GM12878 (cell line): ENCODE measurements around the gene COL4A4. TPM values are rescaled to one million over a fixed set of nuclear protein-coding genes. Genes with fewer than 3 reads are reported as not detected.

ENCODE experiments used
- BCL3 ChIP-seq: IDR thresholded peaks from 2 replicates; pipeline ENCODE4 v1.6.1; 2011; ENCODE audit warnings: borderline replicate concordance, low read depth, mild to moderate bottlenecking, moderate library complexity, low read length; ENCODE audit not compliant: insufficient read depth, poor library complexity, severe bottlenecking
- BHLHE40 ChIP-seq, 2 experiments: fragments of 450-650 bp in 1 of 2; IDR thresholded peaks; 2 replicates each; pipeline ENCODE4 v1.6.1; 2011 to 2017; ENCODE audit warnings: low read depth in 2 of 2, borderline replicate concordance in 1 of 2, improper control_type of control experiment in 1 of 2, low read length in 1 of 2, mild to moderate bottlenecking in 1 of 2
- CBX3 ChIP-seq: fragments of 200-600 bp; sonication (generic); IDR thresholded peaks from 2 replicates; pipeline ENCODE4 v1.6.1; 2016; ENCODE audit warnings: low read depth, borderline replicate concordance
- CHD1 ChIP-seq: IDR thresholded peaks from 2 replicates; pipeline ENCODE4 v1.6.1; 2012; ENCODE audit warnings: low read depth, low read length, improper control_type of control experiment
- ESRRA ChIP-seq: IDR thresholded peaks from 2 replicates; pipeline ENCODE4 v1.6.1; 2012; ENCODE audit warnings: mild to moderate bottlenecking, low read length, improper control_type of control experiment
- EZH2 ChIP-seq: IDR thresholded peaks from 2 replicates; pipeline ENCODE4 v1.6.1; 2012; ENCODE audit warnings: low read depth, mild to moderate bottlenecking, control low read depth, inconsistent platforms, low read length, borderline replicate concordance; ENCODE audit not compliant: control insufficient read depth
- HDAC6 ChIP-seq: fragments of 200-600 bp; sonication (generic); IDR thresholded peaks from one replicate; pipeline ENCODE4 v1.8.0; 2017; ENCODE audit warnings: antibody characterized with exemption; ENCODE audit not compliant: unreplicated experiment
- IKZF2 ChIP-seq, 2 experiments: fragments of 450-650 bp; IDR thresholded peaks; 2 replicates each; pipeline ENCODE4 v1.6.1; 2017; ENCODE audit warnings: mild to moderate bottlenecking in 2 of 2, moderate library complexity in 2 of 2
- IRF4 ChIP-seq: IDR thresholded peaks from 2 replicates; pipeline ENCODE4 v1.6.1; 2011; ENCODE audit warnings: low read depth, low read length
- JUND ChIP-seq: IDR thresholded peaks from 2 replicates; pipeline ENCODE4 v1.6.1; 2012; ENCODE audit warnings: low read depth, mild to moderate bottlenecking, low read length, improper control_type of control experiment, moderate library complexity
- KAT2A ChIP-seq: conservative IDR thresholded peaks from 2 replicates; pipeline ENCODE4 v1.6.1; 2011; ENCODE audit warnings: low read depth, low read length; ENCODE audit not compliant: control insufficient read depth
- MAX ChIP-seq: IDR thresholded peaks from 2 replicates; pipeline ENCODE4 v1.6.1; 2012; ENCODE audit warnings: low read depth, low read length, improper control_type of control experiment
- MTA3 ChIP-seq: IDR thresholded peaks from 2 replicates; pipeline ENCODE4 v1.6.1; 2012; ENCODE audit warnings: low read length, inconsistent platforms, borderline replicate concordance
- MXI1 ChIP-seq: fragments of 150-350 bp; IDR thresholded peaks from 2 replicates; pipeline ENCODE4 v1.6.1; 2011; ENCODE audit warnings: low read depth, mild to moderate bottlenecking, inconsistent platforms, low read length, improper control_type of control experiment
- MYC ChIP-seq: IDR thresholded peaks from 2 replicates; pipeline ENCODE4 v1.6.1; 2011; ENCODE audit warnings: mild to moderate bottlenecking, low read length, moderate library complexity, inconsistent platforms; ENCODE audit not compliant: insufficient read depth, insufficient replicate concordance, insufficient read length, severe bottlenecking
- NBN ChIP-seq: fragments of 450-650 bp; IDR thresholded peaks from 2 replicates; pipeline ENCODE4 v1.6.1; 2016
- PBX3 ChIP-seq: IDR thresholded peaks from 2 replicates; pipeline ENCODE4 v1.6.1; 2011; ENCODE audit warnings: mild to moderate bottlenecking, low read depth, low read length, moderate library complexity; ENCODE audit not compliant: insufficient replicate concordance
- PKNOX1 ChIP-seq: fragments of 450-650 bp; IDR thresholded peaks from 2 replicates; pipeline ENCODE4 v1.6.1; 2016; ENCODE audit warnings: mild to moderate bottlenecking
- PML ChIP-seq: IDR thresholded peaks from 2 replicates; pipeline ENCODE4 v1.6.1; 2012; ENCODE audit warnings: low read length, inconsistent platforms
- SIX5 ChIP-seq: IDR thresholded peaks from 2 replicates; pipeline ENCODE4 v1.6.1; 2011; ENCODE audit warnings: mild to moderate bottlenecking, low read depth, low read length, moderate library complexity; ENCODE audit not compliant: severe bottlenecking
- SREBF2 ChIP-seq: IDR thresholded peaks from 2 replicates; pipeline ENCODE4 v1.6.1; 2012; ENCODE audit warnings: mild to moderate bottlenecking, low read length
- SRF ChIP-seq, 2 experiments: IDR thresholded peaks; 2 replicates each; pipeline ENCODE4 v1.6.1; 2011; ENCODE audit warnings: low read depth in 2 of 2, low read length in 2 of 2, mild to moderate bottlenecking in 1 of 2, moderate library complexity in 1 of 2
- TARDBP ChIP-seq: IDR thresholded peaks from 2 replicates; pipeline ENCODE4 v1.6.1; 2016; ENCODE audit warnings: borderline replicate concordance
- USF2 ChIP-seq: IDR thresholded peaks from 2 replicates; pipeline ENCODE4 v1.6.1; 2011; ENCODE audit warnings: low read depth, low read length, improper control_type of control experiment, borderline replicate concordance
- ZNF274 ChIP-seq: IDR thresholded peaks from one replicate; pipeline ENCODE4 v1.8.0; 2011; ENCODE audit not compliant: insufficient read length, insufficient read depth
- ZZZ3 ChIP-seq: IDR thresholded peaks from 2 replicates; pipeline ENCODE4 v1.6.1; 2011; ENCODE audit warnings: low read depth; ENCODE audit not compliant: control insufficient read depth, insufficient read length
- polyA plus RNA-seq, 11 experiments: library from polyadenylated mRNA; depleted of rRNA in 4 of 11; unstranded in 6 of 11; stranded (reverse) in 5 of 11; fragments of >200 nt; fragmentation: Nextera tagmentation in 4 of 11; fragmentation: Illumina TruSeq in 1 of 11; extraction: Ambion mirVana in 4 of 11; extraction: Trizol in 1 of 11; gene quantifications; 1 replicate in 1 of 11; 2 replicates in 10 of 11; pipeline versions ENCODE4 v1.2.1 to v1.2.3, GENCODE V29; 2011 to 2016; ENCODE audit warnings: inconsistent platforms in 2 of 11, missing spikeins in 2 of 11, low read depth in 1 of 11
- total RNA-seq, 4 experiments: library from RNA; depleted of rRNA in 3 of 4; stranded (reverse); fragments of >200 nt in 3 of 4; fragmentation: Illumina TruSeq in 1 of 4; extraction: Trizol in 1 of 4; gene quantifications; 2 replicates each; pipeline versions ENCODE4 v1.2.1 to v1.2.3, GENCODE V29; 2013 to 2021

Gene COL4A4
- total and polyA plus RNA-seq, 10 of the 15 experiments (the other 5 are each of a cell fraction or from before 2014, with no cell fraction given): 0.19 to 4.0 (median 2.1) TPM

- no peak for TF ChIP-seq KAT2A
- no peak for TF ChIP-seq PBX3
- TF ChIP-seq USF2: no peak
- TF ChIP-seq BHLHE40 (IDR thresholded peaks at IDR 0.05; ENCODE audit: borderline replicate concordance in 1 of 2, low read depth in 2 of 2, low read length in 1 of 2): no peak
- peak; percentile 73 for TF ChIP-seq BCL3
- no peak for TF ChIP-seq SREBF2
- TF ChIP-seq IKZF2 (IDR thresholded peaks at IDR 0.05): 0 out of 4 replicates have a peak, but pooled peaks of 1 of the 2 experiments have one; percentile 18
- peak; percentile 77; the same call in 1 of the 2 replicates for TF ChIP-seq JUND
- TF ChIP-seq ZZZ3: no peak
- TF ChIP-seq MAX: no peak
- TF ChIP-seq IRF4: peak; percentile 95
- TF ChIP-seq CHD1: no peak
- no peak for TF ChIP-seq MYC
- TF ChIP-seq HDAC6: no peak
- no peak for TF ChIP-seq EZH2
- TF ChIP-seq CBX3: no peak
- no peak for TF ChIP-seq MXI1
- TF ChIP-seq ESRRA: no peak
- TF ChIP-seq PKNOX1: no peak
- no peak for TF ChIP-seq MTA3
- TF ChIP-seq SRF (IDR thresholded peaks at IDR 0.05; ENCODE audit: low read depth in 2 of 2, low read length in 2 of 2): peak in 1 of 2 experiments; percentile 75; a peak in 2 of 4 replicates
- no peak for TF ChIP-seq ZNF274
- no peak for TF ChIP-seq SIX5
- TF ChIP-seq TARDBP: no peak
- TF ChIP-seq PML: no peak
- no peak for TF ChIP-seq NBN
Measured at GRCh38 chr2:226984750-226985582, 179.0 kb downstream of the COL4A4 start (continued).
